ENCODE results near the gene MRRF.

DNA sequence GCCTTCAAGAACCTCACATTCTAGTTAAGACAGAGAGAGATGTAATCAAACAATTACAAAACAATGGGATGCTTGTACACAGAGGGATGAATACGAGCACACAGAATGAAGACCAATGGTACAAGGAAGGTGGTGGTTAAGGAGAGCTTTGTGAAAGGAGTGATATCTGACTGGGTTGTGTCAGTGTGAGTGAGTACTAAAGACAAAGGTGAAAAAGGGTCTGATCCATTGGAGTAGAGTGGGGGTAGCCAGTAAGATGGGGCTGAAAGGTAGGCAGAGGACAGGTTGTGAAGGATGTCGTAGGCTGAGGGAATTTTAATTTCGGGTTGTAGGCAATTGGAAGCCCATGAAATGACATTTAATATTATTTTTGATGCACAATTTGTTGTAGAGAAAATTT lies 9.9 kb upstream of the MRRF start:
- no peak for TF ChIP-seq POLR2AphosphoS5 (IDR thresholded peaks at IDR 0.05; ENCODE audit: borderline replicate concordance, low read depth, low read length)
- TF ChIP-seq EZH2 (IDR thresholded peaks at IDR 0.05): no peak
- no peak for TF ChIP-seq FOXP2 (optimal IDR thresholded peaks at IDR 0.05; ENCODE audit: control extremely low read depth, extremely low read length, insufficient read depth)
